ENCODE measurements around the gene SEPTIN2. TPM values are rescaled to one million over a fixed set of nuclear protein-coding genes. Genes with fewer than 3 reads are reported as not detected.

Gene SEPTIN2
- total and polyA plus RNA-seq, 10 of the 15 experiments (the other 5 are each of a cell fraction or from before 2014, with no cell fraction given), result 169 to 474 (median 269) TPM

- TF ChIP-seq ZNF592 (IDR thresholded peaks at IDR 0.05), result no peak
- TF ChIP-seq TCF3 (IDR thresholded peaks at IDR 0.05; ENCODE audit: borderline replicate concordance, insufficient read depth, low read depth, low read length), result no peak
- no peak for TF ChIP-seq RAD21 (IDR thresholded peaks at IDR 0.05; ENCODE audit: insufficient read depth, low read depth, low read length)
- no peak for TF ChIP-seq NFYA (IDR thresholded peaks at IDR 0.05; ENCODE audit: borderline replicate concordance, low read depth, low read length)
Observed at GRCh38 chr2:241280291-241280690, 35.4 kb upstream of the SEPTIN2 start (continued).

GRCh38 chr2:241282555-241282954, 33.2 kb upstream of the SEPTIN2 start:
- in situ Hi-C loops (cut with MboI) (no loop called here), intact Hi-C loops (cut with micrococcal nuclease; ENCODE audit: unreplicated experiment) (no loop called here)
- FAIRE-seq (no peak), DNase-seq (ENCODE audit: low read depth, low spot score) (no peak), ATAC-seq (no peak)
- Histone ChIP-seq H3K27me3 (replicated peaks in 1 of 2; ENCODE audit: control insufficient read depth in 2 of 2, insufficient read depth in 2 of 2, low read length in 1 of 2) (no peaks in the 10 kb centered on the region), H3K9ac (ENCODE audit: control insufficient read depth, insufficient read depth, low read length) (no peak overlapping the region), H4K20me1 (ENCODE audit: control insufficient read depth, insufficient read depth) (no peaks in the 10 kb centered on the region), H3K27ac (ENCODE audit: control insufficient read depth, insufficient read depth) (no peak overlapping the region), H3K4me1 (ENCODE audit: control insufficient read depth, insufficient read depth, low read length) (peaks cover 12% of the 10 kb centered on the region), H3K36me3 (ENCODE audit: control insufficient read depth in 2 of 2, insufficient read depth in 2 of 2, low read length in 1 of 2) (peaks cover 0 to 2% of the 10 kb centered on the region in 2 experiments; a peak in 3 of 4 replicates), H3K4me3 (no peak overlapping the region), H3K79me2 (ENCODE audit: control insufficient read depth, insufficient read depth, low read length) (peaks cover 73% of the 10 kb centered on the region), H3K4me2 (ENCODE audit: control insufficient read depth, insufficient read depth) (no peak overlapping the region), H2AFZ (ENCODE audit: control insufficient read depth, low read depth, low read length) (no peak overlapping the region), H3K9me3 (replicated peaks; ENCODE audit: control insufficient read depth, insufficient read depth, low read length) (no peaks in the 10 kb centered on the region)
- ChIA-PET CTCF (interaction anchor here (1.0 to 2.3 kb wide), 5 partner anchors 11 to 110 kb away, joined by 3 to 9 read pairs (median 3); no protein-coding TSS in a partner anchor), POLR2A (interaction anchor here (1.6 kb wide), 1 partner anchor 10 kb away, joined by 6 read pairs; no protein-coding TSS in a partner anchor), RAD21 (ENCODE audit: unreplicated experiment) (no interaction called here), SMC1A (ENCODE audit: uncharacterized antibody, unreplicated experiment) (interaction anchor here (0.7 to 1.7 kb wide), 3 partner anchors 10 to 109 kb away, joined by 3 to 6 read pairs (median 4); no protein-coding TSS in a partner anchor)
- WGBS (ENCODE audit: insufficient coverage, insufficient replicate concordance, low lambda C conversion rate, missing lambda C conversion rate), result 64% methylated on average over 5 of the region's 5 CpGs
- no peak for TF ChIP-seq JUND (IDR thresholded peaks at IDR 0.05; ENCODE audit: low read depth, low read length)
- TF ChIP-seq ZNF274 (IDR thresholded peaks at IDR 0.05; ENCODE audit: insufficient read depth, insufficient read length), result no peak
- no peak for TF ChIP-seq E2F8 (IDR thresholded peaks at IDR 0.05; ENCODE audit: low read depth, partially characterized antibody)
- no peak for TF ChIP-seq GATAD2B (conservative IDR thresholded peaks at IDR 0.05; ENCODE audit: low read depth)
- no TSS peak for BruUV-seq (replicated peaks)

Measured in GM12878 (cell line).